GM21367 (cell line): ENCODE results near the gene CEP57.
"Not testable (repeated sequence)": the region's sequence is repeated elsewhere in the genome, so short reads cannot be mapped to it uniquely, and the experiment has no call there.

ENCODE experiments used
- ATAC-seq: cut with Tn5 transposase; IDR thresholded peaks from one replicate; pipeline ENCODE4 v1.9.1; 2021; ENCODE audit not compliant: unreplicated experiment

Gene CEP57

DNA sequence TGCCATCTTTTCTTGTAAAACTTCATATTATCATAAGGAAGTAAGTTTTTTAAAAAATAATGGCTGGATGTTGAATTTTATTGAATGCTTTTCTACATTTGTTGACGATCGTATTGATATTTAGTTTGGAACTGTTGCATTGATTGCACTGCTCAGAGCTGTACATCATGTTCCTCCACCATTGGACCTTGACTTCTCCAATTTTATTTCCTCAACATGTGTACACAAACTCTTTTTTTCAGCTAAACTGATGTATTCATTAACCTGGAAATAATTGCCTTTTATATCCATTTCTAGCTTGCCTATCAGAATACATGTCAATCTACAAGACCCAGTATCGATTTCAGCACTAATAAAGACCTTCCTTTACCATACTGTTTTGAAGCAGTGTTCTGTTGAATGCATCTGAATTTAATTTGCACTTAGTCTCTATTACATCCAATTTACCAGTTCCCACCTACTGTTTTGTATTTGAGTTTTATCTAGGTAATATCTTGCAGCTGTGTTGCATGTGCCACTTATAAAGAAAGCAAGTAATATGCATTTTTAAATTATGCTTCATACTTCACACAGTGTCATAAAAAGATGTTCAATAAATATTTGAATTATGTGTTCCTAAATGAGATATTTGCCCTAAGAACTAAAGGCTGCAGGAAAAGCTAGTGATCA is 5.5 kb downstream of the CEP57 start:
- ATAC-seq = no peak

GRCh38 chr11:95796501-95796900 is 6.2 kb downstream of the CEP57 start:
- ATAC-seq = no peak

DNA sequence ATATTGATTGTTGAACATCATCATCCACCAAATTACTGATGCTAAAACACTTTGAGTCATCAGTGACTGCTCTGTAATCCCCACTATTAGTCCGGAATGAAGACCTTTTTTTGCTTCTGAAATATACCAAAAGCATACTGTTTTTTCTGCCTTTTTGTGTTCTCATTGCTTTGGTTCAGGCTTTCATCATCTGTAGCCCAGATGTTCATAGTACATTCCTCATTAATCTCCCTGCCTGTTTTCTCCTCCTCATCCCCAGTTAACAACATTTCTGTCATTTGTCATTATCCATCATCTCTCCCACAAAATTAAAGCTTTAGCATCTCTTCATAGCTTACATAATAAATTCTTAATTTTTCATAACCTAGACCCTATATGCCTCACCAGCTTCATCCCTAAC is 9.2 kb downstream of the CEP57 start:
- ATAC-seq = no peak

GRCh38 chr11:95800438-95800837 is 10.1 kb downstream of the CEP57 start:
- ATAC-seq = no peak

GRCh38 chr11:95802806-95803205 is 12.5 kb downstream of the CEP57 start:
- ATAC-seq = no peak

DNA sequence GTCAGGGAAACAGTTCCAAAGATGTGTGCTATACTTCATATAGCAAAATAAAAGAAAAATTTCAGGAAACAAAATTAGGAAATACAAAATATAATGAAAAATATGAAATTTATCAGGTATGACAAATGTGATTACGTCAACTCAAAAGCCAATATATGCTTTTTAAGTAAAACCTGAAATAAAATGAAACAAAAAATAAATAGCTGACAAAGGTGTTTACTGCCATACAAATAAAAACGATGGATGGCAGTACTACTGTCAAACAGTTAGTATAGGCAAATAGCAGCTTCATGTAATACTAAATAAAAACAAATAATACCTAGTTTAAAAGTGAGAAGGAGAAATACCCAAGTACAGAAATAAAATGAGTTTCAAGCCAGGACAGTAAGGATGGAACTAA is 13.7 kb downstream of the CEP57 start:
- ATAC-seq = no peak

GRCh38 chr11:95805869-95806268 is 15.6 kb downstream of the CEP57 start:
- no peak for ATAC-seq

DNA sequence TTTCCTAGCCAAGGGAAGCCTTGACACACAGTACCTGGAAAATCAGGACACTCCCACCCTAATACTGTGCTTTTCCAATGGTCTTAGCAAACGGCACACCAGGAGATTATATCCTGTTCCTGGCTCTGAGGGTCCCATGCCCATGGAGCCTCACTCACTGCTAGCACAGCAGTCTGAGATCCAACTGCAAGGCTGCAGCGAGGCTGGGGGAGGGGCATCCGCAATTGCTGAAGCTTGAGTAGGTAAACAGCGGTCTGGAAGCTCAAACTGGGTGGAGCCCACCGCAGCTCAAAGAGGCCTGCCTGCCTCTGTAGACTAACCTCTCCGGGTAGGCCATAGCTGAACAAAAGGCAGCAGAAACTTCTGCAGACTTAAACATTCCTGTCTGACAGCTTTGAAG is 16.2 kb downstream of the CEP57 start:
- ATAC-seq = not testable (repeated sequence)

DNA sequence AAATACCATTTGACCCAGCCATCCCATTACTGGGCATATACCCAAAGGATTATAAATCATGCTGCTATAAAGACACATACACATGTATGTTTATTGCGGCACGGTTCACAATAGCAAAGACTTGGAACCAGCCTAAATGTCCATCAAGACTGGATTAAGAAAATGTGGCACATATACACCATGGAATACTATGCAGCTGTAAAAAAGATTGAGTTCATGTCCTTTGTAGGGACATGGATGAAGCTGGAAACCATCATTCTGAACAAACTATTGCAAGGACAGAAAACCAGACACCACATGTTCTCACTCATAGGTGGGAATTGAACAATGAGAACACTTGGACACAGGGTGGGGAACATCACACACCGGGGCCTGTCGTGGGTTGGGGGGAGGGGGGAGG is 20.8 kb downstream of the CEP57 start:
- ATAC-seq = not testable (repeated sequence)

DNA sequence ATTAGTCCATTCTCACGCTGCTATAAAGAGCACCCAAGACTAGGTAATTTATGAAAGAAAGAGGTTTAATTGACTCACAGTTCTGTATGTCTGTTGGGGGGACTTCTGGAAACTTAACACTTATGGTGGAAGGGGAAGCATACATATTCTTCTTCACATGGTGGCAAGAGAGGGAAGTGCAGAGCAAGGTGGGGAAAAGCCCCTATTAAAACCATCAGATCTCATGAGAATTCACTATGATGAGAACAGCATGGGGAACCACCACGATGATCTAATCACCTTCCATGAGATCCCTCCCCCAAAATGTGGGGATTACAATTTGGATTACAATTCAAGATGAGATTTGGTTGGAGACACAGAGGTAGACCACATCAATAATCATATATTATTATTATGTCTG is 25.7 kb downstream of the CEP57 start:
- no peak for ATAC-seq

GRCh38 chr11:95821640-95822039 is 31.3 kb downstream of the CEP57 start:
- ATAC-seq = no peak

DNA sequence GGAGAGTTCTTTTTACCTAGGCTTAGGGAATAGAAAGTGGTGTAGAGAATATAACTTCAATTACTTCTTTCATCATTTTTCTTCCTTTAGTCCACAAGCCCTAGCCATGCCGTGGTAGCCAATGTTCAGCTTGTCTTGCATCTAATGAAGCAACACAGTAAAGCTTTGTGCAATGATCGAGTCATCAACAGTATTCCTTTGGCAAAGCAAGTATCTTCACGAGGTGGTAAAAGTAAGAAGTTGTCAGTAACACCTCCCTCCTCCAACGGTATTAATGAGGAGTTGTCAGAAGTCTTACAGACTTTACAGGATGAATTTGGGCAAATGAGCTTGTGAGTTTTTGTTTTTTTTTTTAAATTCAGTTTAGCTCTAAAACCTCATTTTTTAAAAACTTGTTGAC is 37.4 kb downstream of the CEP57 start:
- ATAC-seq = no peak

- ATAC-seq = no peak
Observed at GRCh38 chr11:95829580-95830259, 39.4 kb downstream of the CEP57 start.

DNA sequence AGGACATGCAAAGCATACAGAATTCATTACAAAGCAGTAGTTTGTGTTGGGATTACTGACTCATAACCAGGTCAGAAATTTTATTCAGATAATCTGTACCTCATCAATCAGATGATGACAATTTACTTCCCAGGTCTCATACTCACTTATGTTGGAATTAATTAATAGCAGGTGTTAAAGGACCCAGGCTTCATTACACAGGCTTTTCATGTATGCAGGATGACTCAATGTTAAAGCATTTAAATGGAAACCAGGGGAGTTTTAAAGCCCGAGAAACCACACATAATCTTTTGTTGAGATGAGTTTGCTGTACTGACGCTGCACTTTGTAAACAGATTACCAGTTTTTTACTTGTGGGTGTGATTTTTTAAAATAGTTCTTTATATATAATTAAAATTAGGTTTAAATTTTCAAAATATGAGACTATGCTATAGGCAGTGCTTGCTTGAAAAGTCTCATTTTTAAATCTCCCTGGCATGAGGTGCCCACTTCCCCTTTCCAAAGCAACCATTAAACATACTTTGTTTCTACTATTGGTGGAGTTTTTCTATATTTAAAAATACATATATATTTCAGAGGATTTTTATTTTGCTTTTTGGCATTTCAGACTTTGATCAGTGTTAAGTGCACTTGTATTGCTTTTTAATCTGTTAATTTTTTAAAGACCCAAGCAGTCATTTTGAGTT is 41.0 kb downstream of the CEP57 start:
- no peak for ATAC-seq

- ATAC-seq = no peak
Observed at GRCh38 chr11:95832763-95833162, 42.5 kb downstream of the CEP57 start.

DNA sequence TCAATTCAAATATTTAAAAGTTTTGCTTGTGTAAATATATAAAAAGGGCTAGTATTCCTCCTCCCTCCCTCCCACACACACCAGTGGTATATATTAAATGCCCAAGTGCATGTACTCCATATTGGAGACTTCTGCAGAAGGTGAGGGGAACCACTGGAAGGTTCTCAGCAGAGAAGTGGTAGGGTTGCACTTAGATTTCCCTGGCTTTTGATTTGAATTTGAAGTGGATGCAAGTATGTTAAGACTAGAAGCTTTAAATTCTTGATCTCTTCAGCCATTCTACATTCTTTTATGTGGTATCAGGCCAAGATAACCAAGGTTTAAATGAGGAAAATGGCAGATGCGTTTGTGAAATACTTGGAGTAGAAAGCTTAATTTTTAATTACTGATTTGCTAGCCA is 43.1 kb downstream of the CEP57 start:
- ATAC-seq = no peak

- no peak for ATAC-seq
Observed at GRCh38 chr11:95835351-95835750, 45.1 kb downstream of the CEP57 start.

GRCh38 chr11:95835768-95836488 is 45.6 kb downstream of the CEP57 start:
- peak; percentile 76 for ATAC-seq

DNA sequence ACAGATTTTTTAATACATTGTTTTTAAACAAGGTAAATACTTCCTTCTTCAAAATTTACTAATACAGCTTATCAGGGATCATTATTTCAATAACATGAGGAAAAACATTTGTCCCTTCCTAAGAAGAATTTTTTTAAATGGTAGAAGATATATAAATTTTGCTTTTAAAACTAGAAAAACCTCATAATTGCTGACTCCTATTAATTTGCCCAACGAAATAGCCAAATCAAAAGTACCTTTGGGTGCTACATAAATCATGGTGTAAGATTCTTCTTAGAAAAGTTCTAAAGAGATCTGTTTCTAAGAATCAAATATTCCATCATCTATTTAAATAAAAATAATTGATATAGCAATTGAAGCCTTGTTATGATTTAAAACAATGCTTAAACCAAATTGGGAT is 54.9 kb downstream of the CEP57 start:
- ATAC-seq = no peak

DNA sequence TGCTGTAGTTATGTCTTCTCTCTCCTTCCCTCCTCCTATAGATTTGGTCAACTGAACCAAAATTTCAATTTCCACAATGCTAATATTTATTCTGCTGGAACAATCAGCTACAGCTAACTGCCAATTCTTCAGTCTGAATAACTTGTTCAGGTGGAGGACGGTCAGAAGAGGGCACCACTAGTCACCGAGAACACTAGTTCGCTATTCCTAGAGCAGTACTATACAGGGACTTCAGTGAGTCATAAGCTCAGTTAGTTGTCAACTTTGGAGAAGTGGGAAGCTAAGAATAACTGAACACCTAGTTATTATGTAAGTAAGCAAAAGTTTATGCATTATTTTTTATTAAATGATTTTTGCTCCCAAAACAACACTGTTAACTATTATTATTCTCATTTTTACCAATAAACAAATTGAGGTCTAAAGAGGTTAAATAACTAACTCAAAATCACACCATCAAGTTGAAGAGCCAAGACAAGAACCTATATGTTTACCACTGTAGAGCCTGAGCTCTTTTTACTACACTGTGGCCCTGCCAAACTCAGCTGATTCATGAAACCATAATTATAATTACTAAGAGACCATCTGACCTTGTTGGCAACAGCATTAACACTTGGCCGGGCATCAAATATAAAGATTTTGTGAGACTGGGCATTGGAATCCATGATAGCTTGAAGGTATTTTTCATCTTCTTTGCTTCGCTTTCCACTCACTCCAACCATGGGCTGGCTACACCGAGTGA is 59.0 kb downstream of the CEP57 start:
- no peak for ATAC-seq

DNA sequence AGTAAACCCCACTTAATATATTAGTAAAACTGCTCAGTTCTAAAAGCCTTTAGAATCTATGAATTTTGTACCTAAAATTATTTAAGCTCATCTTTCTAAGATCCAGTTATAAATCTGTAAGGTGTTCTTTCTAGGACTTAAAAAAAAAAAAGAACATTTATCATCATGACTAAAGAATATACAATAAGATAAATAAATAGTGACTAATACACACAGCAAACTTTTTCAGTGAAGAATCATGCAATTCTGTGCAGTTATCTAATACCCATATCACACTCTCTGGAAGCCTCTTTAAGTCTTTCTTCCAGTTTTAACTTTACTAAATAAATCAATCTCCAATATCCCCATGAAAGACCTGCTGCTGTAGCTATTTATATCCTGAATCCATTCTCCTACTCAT is 59.8 kb downstream of the CEP57 start:
- ATAC-seq = no peak
